Brain microvascular endothelial cell (primary cell): ENCODE results near the gene UBE2S.
A peak's percentile ranks its signal among the peaks of the same experiment; 100 is the strongest.
"Not testable (repeated sequence)": the region's sequence is repeated elsewhere in the genome, so short reads cannot be mapped to it uniquely, and the experiment has no call there.

ENCODE experiments used
- DNase-seq: peaks from one replicate; pipeline ENCODE4 v3.0.0-alpha.2; 2020
- H3K27ac ChIP-seq: fragments of 250-450 bp; sonication (Bioruptor Pico); 2 replicates; pipeline ENCODE4 v1.5.1; 2020; ENCODE audit warnings: mild to moderate bottlenecking, moderate library complexity
- H3K27me3 ChIP-seq: fragments of 250-450 bp; sonication (Bioruptor Pico); replicated peaks from 2 replicates; pipeline ENCODE4 v1.5.1; 2020; ENCODE audit warnings: mild to moderate bottlenecking
- H3K36me3 ChIP-seq: fragments of 250-450 bp; sonication (Bioruptor Pico); replicated peaks from 2 replicates; pipeline ENCODE4 v1.5.1; 2020; ENCODE audit warnings: mild to moderate bottlenecking
- H3K4me3 ChIP-seq: 2 replicates; pipeline ENCODE4 v1.5.1; 2011; ENCODE audit warnings: low read depth, mild to moderate bottlenecking, control low read depth, low read length, moderate library complexity
- in situ Hi-C: cut with HindIII; loops from 2 replicates; pipeline ENCODE4 v1.10.0; 2017; ENCODE audit warnings: low sequenced_read_pairs, low pct_ligation_motif_present
- TF ChIP-seq, protein P1 (sequence below): IDR thresholded peaks from 2 replicates; pipeline ENCODE4 v1.5.1; 2011; ENCODE audit warnings: low read depth, mild to moderate bottlenecking, moderate library complexity, low read length, control low read depth, inconsistent platforms; ENCODE audit errors: missing control alignments

Gene UBE2S

DNA sequence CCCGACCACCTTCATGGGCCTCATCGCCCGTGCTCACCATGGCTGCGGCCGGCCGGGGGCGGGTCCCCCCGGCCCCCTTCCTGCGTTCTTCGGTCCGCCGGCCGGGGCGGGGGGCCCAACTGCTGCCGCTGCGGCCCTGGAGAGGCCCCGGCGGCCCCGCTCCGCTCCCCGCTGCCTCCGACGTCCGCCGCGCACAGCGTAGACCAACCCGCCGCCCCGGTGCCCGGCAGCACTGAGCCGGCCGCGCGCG is at the start of gene UBE2S:
UBE2S (minus strand) TSS at position 239 of the 250 bp plus-strand sequence; CDS start at position 40, 199 bp downstream.
- Histone ChIP-seq H3K36me3 (peaks cover 20% of the 10 kb centered on the region), H3K27ac (peak within 1 kb of the TSS; percentile 93), H3K4me3 (peak within 1 kb of the TSS; percentile 83)
- in situ Hi-C loops, H3K27me3 ChIP-seq, DNase-seq: not testable (repeated sequence)

DNA sequence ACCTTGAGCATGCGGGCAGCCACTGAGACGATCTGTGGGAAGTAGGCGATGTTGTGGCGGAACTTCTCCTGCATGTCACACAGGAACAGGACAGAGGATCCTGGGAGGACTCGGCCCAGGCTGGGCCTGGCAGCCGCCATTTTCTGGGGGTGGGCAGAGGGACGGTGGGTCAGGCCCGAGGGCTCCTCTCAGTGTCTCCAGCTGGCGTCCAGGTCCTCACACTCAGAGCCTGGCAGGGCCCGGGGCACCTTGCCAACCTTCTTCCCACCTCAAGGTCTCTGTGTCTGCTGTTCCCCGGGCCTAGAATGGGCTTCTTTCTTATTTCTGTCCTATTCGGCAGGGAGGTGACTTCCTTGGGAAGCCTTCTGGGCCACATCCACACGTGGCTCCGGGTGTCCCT is 48.8 kb upstream of the UBE2S start:
- H3K27ac ChIP-seq = no peak overlapping the region
- no peaks in the 10 kb centered on the region for H3K36me3 ChIP-seq
- no peak for DNase-seq
- TF ChIP-seq, protein P1, sequence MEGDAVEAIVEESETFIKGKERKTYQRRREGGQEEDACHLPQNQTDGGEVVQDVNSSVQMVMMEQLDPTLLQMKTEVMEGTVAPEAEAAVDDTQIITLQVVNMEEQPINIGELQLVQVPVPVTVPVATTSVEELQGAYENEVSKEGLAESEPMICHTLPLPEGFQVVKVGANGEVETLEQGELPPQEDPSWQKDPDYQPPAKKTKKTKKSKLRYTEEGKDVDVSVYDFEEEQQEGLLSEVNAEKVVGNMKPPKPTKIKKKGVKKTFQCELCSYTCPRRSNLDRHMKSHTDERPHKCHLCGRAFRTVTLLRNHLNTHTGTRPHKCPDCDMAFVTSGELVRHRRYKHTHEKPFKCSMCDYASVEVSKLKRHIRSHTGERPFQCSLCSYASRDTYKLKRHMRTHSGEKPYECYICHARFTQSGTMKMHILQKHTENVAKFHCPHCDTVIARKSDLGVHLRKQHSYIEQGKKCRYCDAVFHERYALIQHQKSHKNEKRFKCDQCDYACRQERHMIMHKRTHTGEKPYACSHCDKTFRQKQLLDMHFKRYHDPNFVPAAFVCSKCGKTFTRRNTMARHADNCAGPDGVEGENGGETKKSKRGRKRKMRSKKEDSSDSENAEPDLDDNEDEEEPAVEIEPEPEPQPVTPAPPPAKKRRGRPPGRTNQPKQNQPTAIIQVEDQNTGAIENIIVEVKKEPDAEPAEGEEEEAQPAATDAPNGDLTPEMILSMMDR = no peak
- in situ Hi-C loops = no loop called here
- no peak overlapping the region for H3K4me3 ChIP-seq
- H3K27me3 ChIP-seq = peaks cover 12% of the 10 kb centered on the region

DNA sequence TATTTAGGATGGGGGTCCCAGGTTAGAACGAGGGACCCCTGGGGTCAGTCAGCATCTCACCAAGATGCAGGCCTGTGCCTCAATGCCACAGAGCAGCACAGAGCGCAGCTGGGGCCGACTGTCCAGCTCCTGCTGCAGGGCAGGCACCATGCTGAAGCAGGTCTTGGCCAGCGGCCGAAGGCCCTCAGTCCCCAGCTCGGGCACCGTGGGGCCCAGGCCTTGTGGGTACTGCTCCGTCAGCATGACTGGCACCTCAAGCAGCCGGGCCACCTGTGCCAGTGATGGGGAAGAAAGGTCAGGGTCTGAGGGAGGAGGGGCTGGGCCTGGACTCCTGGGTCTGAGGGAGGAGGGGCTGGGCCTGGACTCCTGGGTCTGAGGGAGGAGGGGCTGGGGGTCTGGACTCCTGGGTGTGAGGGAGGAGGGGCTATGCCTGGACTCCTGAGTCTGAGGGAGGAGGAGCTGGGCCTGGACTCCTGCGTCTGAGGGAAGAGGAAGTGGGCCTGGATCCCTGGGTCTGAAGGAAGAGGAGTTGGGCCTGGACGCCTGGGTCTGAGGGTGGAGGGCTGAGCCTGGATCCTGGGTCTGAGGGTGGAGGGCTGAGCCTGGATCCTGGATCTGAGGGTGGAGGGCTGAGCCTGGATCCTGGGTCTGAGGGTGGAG is 48.1 kb upstream of the UBE2S start:
- H3K36me3 ChIP-seq = no peaks in the 10 kb centered on the region
- H3K4me3 ChIP-seq = no peak overlapping the region
- no peak overlapping the region for H3K27ac ChIP-seq
- no peak for DNase-seq
- in situ Hi-C loops = no loop called here
- peaks cover 14% of the 10 kb centered on the region for H3K27me3 ChIP-seq
- TF ChIP-seq, protein P1 = no peak

DNA sequence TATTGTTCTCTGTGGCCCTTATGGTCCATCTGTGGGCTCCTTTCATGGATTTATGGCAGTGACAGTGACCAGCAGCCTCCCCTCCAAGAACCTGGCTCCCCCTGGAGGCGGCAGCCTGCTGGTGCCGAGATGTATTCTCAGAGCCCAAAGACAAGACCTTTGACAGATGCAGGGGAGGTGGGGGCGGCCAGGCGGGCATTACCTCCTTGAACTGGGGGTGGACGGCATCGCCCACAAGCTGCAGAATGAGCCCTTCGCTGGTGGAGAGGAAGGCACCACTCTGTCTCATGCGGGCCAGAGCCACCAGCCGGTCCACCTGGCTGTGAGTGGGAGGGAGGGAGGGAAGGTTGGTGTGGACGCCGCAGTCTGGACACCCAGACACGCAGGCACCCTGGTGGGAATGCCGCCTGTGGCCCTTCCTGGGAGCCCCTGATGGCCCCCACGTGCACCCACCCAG is 47.2 kb upstream of the UBE2S start:
- Histone ChIP-seq H3K27me3 (peaks cover 14% of the 10 kb centered on the region), H3K27ac (no peak overlapping the region), H3K36me3 (no peaks in the 10 kb centered on the region), H3K4me3 (no peak overlapping the region)
- DNase-seq = no peak
- TF ChIP-seq, protein P1 = peak; percentile 90
- in situ Hi-C loops = no loop called here

DNA sequence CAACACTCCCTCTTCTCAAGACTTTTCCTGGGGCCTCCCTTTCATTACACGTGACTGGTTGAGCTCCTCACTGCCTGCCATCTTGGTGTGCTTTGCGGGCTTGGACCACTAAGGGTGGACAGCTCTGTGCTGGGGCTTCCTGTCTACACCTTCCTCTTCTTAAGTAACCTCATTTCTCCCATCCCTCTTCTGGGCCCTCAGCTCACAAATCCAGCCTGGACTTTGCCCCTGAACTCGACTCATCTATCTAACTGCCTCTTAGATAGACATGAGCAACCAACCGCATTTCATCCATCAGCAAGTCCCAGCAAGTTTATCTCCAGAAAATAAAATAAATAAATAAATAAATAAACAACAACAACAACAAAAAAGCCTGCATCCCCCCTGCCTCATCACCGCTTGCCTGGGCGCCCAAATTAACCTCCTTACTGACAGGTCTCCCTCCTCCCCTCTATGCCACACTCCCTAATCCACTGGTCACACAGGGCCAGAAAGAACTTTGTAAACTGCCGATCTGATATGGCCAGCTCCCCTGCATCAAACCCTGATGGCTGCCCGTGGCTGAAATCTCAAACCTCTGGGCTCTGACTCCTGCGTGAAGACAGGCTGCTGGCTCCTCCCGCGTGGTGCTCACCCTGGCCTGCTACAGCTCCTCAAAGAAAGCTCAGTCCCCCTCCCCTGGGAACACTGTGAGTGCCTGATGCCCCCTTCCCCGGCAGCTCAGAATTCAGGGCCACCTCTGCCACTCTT is 46.1 kb upstream of the UBE2S start:
- Histone ChIP-seq H3K27ac (no peak overlapping the region), H3K36me3 (no peaks in the 10 kb centered on the region), H3K4me3 (no peak overlapping the region), H3K27me3 (peaks cover 14% of the 10 kb centered on the region)
- DNase-seq = no peak
- in situ Hi-C loops = no loop called here
- TF ChIP-seq, protein P1 = no peak

DNA sequence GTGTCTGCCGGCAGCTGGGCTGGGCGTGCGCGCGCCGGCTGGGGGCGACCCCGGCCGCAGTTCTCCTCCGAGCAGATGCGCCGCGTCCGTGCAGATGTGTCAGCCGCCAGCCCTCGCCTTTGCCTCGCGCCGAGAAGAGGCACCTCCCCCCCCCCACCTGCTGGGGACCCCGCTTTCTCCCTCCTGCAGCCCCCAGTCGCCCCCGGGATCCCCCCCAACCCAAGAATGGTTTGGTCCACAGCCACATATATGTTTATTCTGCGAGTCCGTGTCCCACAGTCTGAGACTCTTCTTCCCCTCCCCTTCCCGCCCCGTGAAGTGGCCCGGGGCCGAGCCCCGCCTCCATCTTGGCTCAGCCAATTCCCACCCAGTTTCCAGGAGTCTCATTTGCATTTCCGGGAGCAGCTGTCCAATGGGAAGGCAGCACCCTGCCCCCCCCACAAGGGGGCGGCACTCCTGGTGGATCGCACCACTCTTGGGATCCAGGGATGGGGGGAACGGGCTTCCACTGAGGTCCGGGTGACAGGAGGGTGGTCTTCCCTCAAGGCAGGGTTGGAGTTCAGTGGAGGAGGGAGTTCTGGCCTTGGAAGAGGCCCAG is 45.3 kb upstream of the UBE2S start:
- in situ Hi-C loops = no loop called here
- DNase-seq = peak; percentile 75
- Histone ChIP-seq H3K36me3 (no peaks in the 10 kb centered on the region), H3K27me3 (peaks cover 14% of the 10 kb centered on the region), H3K27ac (no peak overlapping the region), H3K4me3 (peak overlapping the region; percentile 15)
- TF ChIP-seq, protein P1 = peak; percentile 5
